Epidermal melanocyte (primary cell): ENCODE measurements around the gene CSTF2T.

Source experiments
- DNase-seq: peaks from one replicate; pipeline ENCODE4 v3.0.0; 2011; ENCODE audit warnings: low spot score; ENCODE audit not compliant: insufficient read length

The CSTF2T gene

DNA sequence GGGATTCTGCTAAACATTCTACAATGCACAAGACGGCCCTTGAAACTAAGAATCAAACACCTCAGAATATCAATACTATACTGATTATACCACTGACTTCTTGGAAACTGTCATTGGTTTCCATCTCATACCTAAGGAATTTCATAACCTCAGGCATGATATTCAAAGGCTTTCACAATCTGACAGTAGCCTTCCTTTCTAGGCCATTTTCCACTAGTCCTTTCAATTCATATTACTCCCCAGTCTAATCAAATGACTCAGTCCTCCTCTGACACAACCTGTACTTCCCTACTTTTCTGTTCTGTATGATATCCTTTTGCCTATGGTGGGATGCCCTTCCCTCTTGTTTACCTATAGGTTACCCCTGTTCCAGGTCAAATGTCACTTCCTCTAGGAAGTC is 48.3 kb downstream of the CSTF2T start:
- no peak for DNase-seq

GRCh38 chr10:51649064-51649463 is 50.3 kb downstream of the CSTF2T start:
- DNase-seq, result no peak
